NCI-H2196 treated with DMSO at 0.1 percent for 48 hours (cell line): ENCODE measurements around the gene NISCH.

Experiments used
- DNase-seq: peaks from one replicate; lab custom pipeline; 2025; ENCODE audit not compliant: unreplicated experiment; lab: John Stamatoyannopoulos, UW

Gene NISCH

GRCh38 chr3:52488746-52489145 is 33.3 kb downstream of the NISCH start:
- no peak for DNase-seq

GRCh38 chr3:52489453-52489852 is 34.0 kb downstream of the NISCH start:
- no peak for DNase-seq

- no peak for DNase-seq
Observed at GRCh38 chr3:52490035-52490938, 34.9 kb downstream of the NISCH start.

- no peak for DNase-seq
Observed at GRCh38 chr3:52490939-52491526, 35.6 kb downstream of the NISCH start.

- no peak for DNase-seq
Observed at GRCh38 chr3:52492059-52492458, 36.7 kb downstream of the NISCH start.

GRCh38 chr3:52493232-52494017 is 38.0 kb downstream of the NISCH start:
- DNase-seq = no peak

- DNase-seq = no peak
Observed at GRCh38 chr3:52494445-52494844, 39.0 kb downstream of the NISCH start.

- no peak for DNase-seq
Observed at GRCh38 chr3:52494886-52495495, 39.6 kb downstream of the NISCH start, which contains the start of gene STAB1. STAB1 (plus strand) TSS chr3:52495338; CDS start chr3:52495414, 76 bp downstream.

GRCh38 chr3:52495777-52496602 is 40.6 kb downstream of the NISCH start:
- DNase-seq = no peak

GRCh38 chr3:52498137-52499054 is 43.0 kb downstream of the NISCH start:
- DNase-seq = no peak

GRCh38 chr3:52501046-52501445 is 45.6 kb downstream of the NISCH start:
- DNase-seq = no peak

GRCh38 chr3:52502001-52502400 is 46.6 kb downstream of the NISCH start:
- no peak for DNase-seq

- DNase-seq = no peak
Observed at GRCh38 chr3:52502808-52503350, 47.5 kb downstream of the NISCH start.

GRCh38 chr3:52503788-52504424 is 48.5 kb downstream of the NISCH start:
- DNase-seq = no peak

- DNase-seq = no peak
Observed at GRCh38 chr3:52504977-52505376, 49.6 kb downstream of the NISCH start.

GRCh38 chr3:52506266-52506966 is 51.0 kb downstream of the NISCH start:
- no peak for DNase-seq

- no peak for DNase-seq
Observed at GRCh38 chr3:52507359-52507758, 52.0 kb downstream of the NISCH start.
